ENCODE measurements around the gene CLNK.

GRCh38 chr4:10571909-10572308 lies 112.7 kb downstream of the CLNK start:
- TF ChIP-seq CTCF (IDR thresholded peaks at IDR 0.05): no peak
- TF ChIP-seq SMC3 (IDR thresholded peaks at IDR 0.05; ENCODE audit: low read depth, low read length): no peak
- TF ChIP-seq RFX5 (IDR thresholded peaks at IDR 0.05; ENCODE audit: low read length): no peak
- no peak for TF ChIP-seq MAX (IDR thresholded peaks at IDR 0.05; ENCODE audit: low read depth)
- no peak for TF ChIP-seq POLR2AphosphoS5 (IDR thresholded peaks at IDR 0.05; ENCODE audit: low read depth, low read length)
- TF ChIP-seq ELF1 (IDR thresholded peaks at IDR 0.05): no peak
